Vagina (tissue), 2 donors: ENCODE results near the gene ZBTB7C. TPM values are rescaled to one million over a fixed set of nuclear protein-coding genes. Genes with fewer than 3 reads are reported as not detected.

ENCODE experiments used
- DNase-seq, 2 donors: peaks; one replicate each; pipeline ENCODE4 v3.0.0-alpha.2; 2017; ENCODE audit errors: extremely low spot score in 2 of 2
- H3K27ac ChIP-seq: fragments of 200-600 bp; sonication (generic); one replicate; pipeline ENCODE4 v1.5.1; 2019
- H3K27me3 ChIP-seq: fragments of 200-600 bp; sonication (generic); one replicate; pipeline ENCODE4 v1.5.1; 2019
- H3K36me3 ChIP-seq, 2 donors: fragments of 200-600 bp; sonication (generic); one replicate each; pipeline ENCODE4 v1.5.1; 2017 to 2019
- H3K4me1 ChIP-seq: fragments of 200-600 bp; sonication (generic); one replicate; pipeline ENCODE4 v1.5.1; 2019
- H3K4me3 ChIP-seq, 2 donors: fragments of 200-600 bp; sonication (generic); 1 replicate in 1 of 2; 2 replicates in 1 of 2; pipeline ENCODE4 v1.5.1; 2016 to 2019
- H3K9me3 ChIP-seq: fragments of 200-600 bp; sonication (generic); one replicate; pipeline ENCODE4 v1.5.1; 2019
- POLR2A ChIP-seq, 2 donors: fragments of 450-650 bp; IDR thresholded peaks; one replicate each; pipeline ENCODE4 v1.6.1; 2017; ENCODE audit warnings: antibody characterized with exemption in 2 of 2, mild to moderate bottlenecking in 2 of 2, moderate library complexity in 2 of 2
- POLR2AphosphoS5 ChIP-seq, 2 donors: sonication (generic); formaldehyde crosslinking; IDR thresholded peaks; one replicate each; pipeline ENCODE4 v1.9.0; 2017; ENCODE audit warnings: antibody characterized with exemption in 2 of 2, mild to moderate bottlenecking in 2 of 2, low read depth in 1 of 2; ENCODE audit not compliant: insufficient read depth in 1 of 2
- intact Hi-C: fragments of 100-400 bp; cut with DNase I; formaldehyde crosslinking; loops from one replicate; pipeline ENCODE4 v1.15.1; 2023
- total RNA-seq: library from RNA; depleted of rRNA; stranded (reverse); fragments of >200 nt; gene quantifications from one replicate; pipeline ENCODE4 v1.2.3, GENCODE V29; 2016
- TF ChIP-seq, protein P1 (sequence below), 3 experiments: fragments of 450-650 bp in 2 of 3; fragments of 200-600 bp in 1 of 3; sonication (generic) in 1 of 3; IDR thresholded peaks; one replicate each; pipeline ENCODE4 v1.5.1; 2017 to 2019; ENCODE audit warnings: antibody characterized with exemption in 3 of 3, mild to moderate bottlenecking in 2 of 3, moderate library complexity in 2 of 3

The ZBTB7C gene
- total RNA-seq, 1 donor from 2014 or later = 40.5 TPM

DNA sequence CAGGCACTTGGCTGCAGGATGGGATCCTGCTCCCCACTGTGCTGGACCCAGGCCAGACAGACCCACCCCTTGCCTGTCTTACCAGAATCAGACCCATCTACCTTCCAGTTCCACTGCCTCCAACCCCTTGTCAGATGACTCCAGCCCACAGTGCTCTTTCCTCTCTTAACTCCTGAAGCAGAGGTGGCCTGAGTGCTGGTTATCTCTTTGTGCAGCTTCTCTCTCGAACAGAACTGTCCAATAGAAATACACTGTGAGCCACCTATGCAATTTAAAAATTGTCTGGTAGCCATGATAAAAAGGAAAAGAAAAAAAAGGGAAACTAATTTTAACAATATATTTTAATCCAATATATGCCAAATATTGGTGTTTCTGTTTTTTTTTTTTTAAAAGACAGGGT, 318.5 kb downstream of the ZBTB7C start:
- H3K4me1 ChIP-seq = no peaks in the 10 kb centered on the region
- no peaks in the 10 kb centered on the region for H3K27me3 ChIP-seq
- intact Hi-C loops = no loop called here
- no peak for DNase-seq
- TF ChIP-seq, protein P1, sequence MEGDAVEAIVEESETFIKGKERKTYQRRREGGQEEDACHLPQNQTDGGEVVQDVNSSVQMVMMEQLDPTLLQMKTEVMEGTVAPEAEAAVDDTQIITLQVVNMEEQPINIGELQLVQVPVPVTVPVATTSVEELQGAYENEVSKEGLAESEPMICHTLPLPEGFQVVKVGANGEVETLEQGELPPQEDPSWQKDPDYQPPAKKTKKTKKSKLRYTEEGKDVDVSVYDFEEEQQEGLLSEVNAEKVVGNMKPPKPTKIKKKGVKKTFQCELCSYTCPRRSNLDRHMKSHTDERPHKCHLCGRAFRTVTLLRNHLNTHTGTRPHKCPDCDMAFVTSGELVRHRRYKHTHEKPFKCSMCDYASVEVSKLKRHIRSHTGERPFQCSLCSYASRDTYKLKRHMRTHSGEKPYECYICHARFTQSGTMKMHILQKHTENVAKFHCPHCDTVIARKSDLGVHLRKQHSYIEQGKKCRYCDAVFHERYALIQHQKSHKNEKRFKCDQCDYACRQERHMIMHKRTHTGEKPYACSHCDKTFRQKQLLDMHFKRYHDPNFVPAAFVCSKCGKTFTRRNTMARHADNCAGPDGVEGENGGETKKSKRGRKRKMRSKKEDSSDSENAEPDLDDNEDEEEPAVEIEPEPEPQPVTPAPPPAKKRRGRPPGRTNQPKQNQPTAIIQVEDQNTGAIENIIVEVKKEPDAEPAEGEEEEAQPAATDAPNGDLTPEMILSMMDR (IDR thresholded peaks at IDR 0.05) = no peak
- TF ChIP-seq POLR2A (IDR thresholded peaks at IDR 0.05) = no peak
- no peak for TF ChIP-seq POLR2AphosphoS5 (IDR thresholded peaks at IDR 0.05; ENCODE audit: insufficient read depth in 1 of 2, low read depth in 1 of 2)
- H3K9me3 ChIP-seq = no peaks in the 10 kb centered on the region
- H3K4me3 ChIP-seq = no peak overlapping the region
- H3K27ac ChIP-seq = no peak overlapping the region
- no peaks in the 10 kb centered on the region for H3K36me3 ChIP-seq

DNA sequence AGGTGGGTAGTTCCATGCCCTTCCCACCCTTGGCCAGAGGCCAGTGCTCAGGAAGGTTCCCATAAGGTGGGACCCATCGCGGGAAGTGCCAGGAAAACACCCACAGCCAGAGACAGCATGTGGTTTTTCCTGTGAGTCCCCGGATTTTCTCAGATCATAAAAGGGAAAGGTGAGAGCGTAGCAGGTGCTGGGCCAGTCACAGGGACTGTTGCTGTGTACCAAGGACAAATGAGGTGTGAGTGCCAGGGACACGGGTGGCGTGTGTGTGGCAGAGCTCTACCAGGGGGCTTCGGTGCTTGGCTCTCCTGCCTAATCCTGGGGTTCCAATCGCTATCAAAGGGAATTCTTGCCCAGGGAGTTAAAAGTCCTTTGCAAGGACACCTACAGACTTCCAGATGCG, 319.2 kb downstream of the ZBTB7C start:
- TF ChIP-seq POLR2A (IDR thresholded peaks at IDR 0.05) (no peak), POLR2AphosphoS5 (IDR thresholded peaks at IDR 0.05; ENCODE audit: insufficient read depth in 1 of 2, low read depth in 1 of 2) (no peak)
- TF ChIP-seq, protein P1 (IDR thresholded peaks at IDR 0.05) = no peak
- intact Hi-C loops = no loop called here
- Histone ChIP-seq H3K9me3 (no peaks in the 10 kb centered on the region), H3K4me1 (no peaks in the 10 kb centered on the region), H3K27ac (no peak overlapping the region), H3K4me3 (no peak overlapping the region), H3K36me3 (no peaks in the 10 kb centered on the region), H3K27me3 (no peaks in the 10 kb centered on the region)
- DNase-seq = no peak

DNA sequence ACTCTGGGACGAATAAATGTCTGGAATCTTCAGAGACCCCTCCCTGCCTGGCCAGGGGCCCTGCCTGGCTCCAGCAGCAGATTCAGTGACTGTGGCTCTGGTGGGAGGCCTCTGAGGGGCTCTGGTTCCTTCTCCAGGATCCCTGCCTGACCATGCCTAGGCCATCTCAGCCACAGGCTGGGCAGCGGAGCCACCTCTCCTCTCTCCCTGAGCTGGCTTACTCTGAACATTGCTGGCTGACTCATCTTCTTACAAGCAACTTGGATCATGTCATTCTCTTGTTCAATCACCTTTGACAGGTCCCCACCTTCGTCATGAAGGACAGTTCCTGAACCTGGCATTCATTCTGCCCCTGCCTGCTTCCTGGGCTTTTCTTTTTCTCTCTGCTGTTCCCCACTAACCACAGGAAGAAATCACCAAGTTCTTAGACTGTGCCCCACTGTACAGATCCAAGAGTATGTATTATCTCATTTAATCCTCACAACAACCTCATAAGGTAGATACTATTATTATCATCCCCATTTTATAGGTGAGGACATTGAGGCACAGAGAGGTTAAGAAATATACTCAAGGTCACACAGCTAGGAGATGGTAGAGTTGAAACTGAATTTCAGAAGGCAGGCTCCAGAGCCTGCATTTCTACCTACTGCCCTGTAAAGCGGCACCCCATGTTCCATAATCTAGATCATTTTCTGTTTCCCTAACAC, 323.2 kb downstream of the ZBTB7C start:
- intact Hi-C loops = no loop called here
- Histone ChIP-seq H3K9me3 (no peaks in the 10 kb centered on the region), H3K4me3 (no peak overlapping the region), H3K4me1 (no peaks in the 10 kb centered on the region), H3K27ac (peak overlapping the region; percentile 47), H3K27me3 (no peaks in the 10 kb centered on the region), H3K36me3 (no peaks in the 10 kb centered on the region)
- peak in 1 of 2 donors; percentile 37 for TF ChIP-seq POLR2AphosphoS5 (IDR thresholded peaks at IDR 0.05; ENCODE audit: insufficient read depth in 1 of 2, low read depth in 1 of 2)
- TF ChIP-seq, protein P1 (IDR thresholded peaks at IDR 0.05) = no peak
- no peak for DNase-seq

DNA sequence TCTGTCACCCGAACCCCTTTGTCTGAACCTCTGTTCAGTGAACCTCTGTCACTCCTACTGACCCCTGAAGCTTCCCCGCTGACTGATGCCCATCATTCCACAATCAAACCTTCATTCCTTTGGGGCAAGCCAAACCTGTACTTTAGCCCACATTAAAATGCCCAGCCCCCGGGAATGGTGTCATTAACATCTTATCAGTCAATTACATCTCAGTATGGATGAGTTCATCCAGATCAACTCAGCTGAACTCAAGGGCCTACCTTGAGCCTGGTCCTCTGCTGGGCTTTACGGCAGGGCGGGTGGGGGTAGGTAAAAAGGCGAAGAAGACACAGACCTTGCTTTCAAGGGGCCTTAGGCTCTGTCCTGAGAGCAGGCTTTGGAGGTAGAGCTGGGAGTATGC, 324.3 kb downstream of the ZBTB7C start:
- no peak overlapping the region for H3K27ac ChIP-seq
- H3K36me3 ChIP-seq = no peaks in the 10 kb centered on the region
- no peaks in the 10 kb centered on the region for H3K27me3 ChIP-seq
- no peak overlapping the region for H3K4me3 ChIP-seq
- TF ChIP-seq POLR2AphosphoS5 (IDR thresholded peaks at IDR 0.05; ENCODE audit: insufficient read depth in 1 of 2, low read depth in 1 of 2) = no peak
- no peak for TF ChIP-seq POLR2A (IDR thresholded peaks at IDR 0.05)
- TF ChIP-seq, protein P1 (IDR thresholded peaks at IDR 0.05) = no peak
- no peaks in the 10 kb centered on the region for H3K4me1 ChIP-seq
- intact Hi-C loops = no loop called here
- H3K9me3 ChIP-seq = no peaks in the 10 kb centered on the region
- DNase-seq = no peak

DNA sequence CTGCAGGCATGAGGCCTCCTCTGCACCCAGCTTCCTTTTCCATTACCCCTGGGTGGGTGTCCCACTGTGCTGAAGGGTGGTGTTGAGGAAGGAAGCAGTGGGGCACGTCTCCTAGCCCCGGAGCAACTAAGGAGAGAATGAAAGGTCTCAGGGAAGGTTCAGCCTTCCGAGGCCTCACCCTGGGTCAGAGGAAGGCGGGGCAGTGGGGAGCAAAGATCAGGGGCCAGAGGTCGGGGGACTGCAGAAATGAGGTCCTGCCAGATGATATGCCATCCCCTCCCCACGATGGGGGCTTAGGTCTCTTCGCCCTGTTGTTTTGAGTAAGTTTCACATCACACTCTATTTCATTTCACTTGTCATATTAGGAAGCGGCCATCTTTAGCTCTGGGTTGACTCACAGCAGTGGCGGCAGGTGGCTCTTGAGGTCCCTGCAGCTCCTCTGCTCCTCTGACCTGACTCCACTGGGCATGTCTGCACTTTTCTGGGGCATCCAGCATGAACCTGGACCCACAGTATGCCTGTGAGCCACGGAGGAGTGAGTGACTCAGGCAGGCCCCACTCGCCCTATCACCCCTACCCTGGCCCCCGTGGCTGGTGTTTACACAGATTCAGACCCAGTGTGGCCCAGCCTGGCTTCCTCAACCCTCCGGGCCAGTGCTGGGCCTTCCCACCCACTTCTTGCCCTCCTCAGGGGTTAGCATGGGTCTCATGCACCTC, 325.0 kb downstream of the ZBTB7C start:
- no peaks in the 10 kb centered on the region for H3K36me3 ChIP-seq
- intact Hi-C loops = no loop called here
- H3K4me1 ChIP-seq = no peaks in the 10 kb centered on the region
- H3K27ac ChIP-seq = no peak overlapping the region
- H3K4me3 ChIP-seq = no peak overlapping the region
- H3K27me3 ChIP-seq = no peaks in the 10 kb centered on the region
- no peak for TF ChIP-seq POLR2AphosphoS5 (IDR thresholded peaks at IDR 0.05; ENCODE audit: insufficient read depth in 1 of 2, low read depth in 1 of 2)
- no peak for TF ChIP-seq POLR2A (IDR thresholded peaks at IDR 0.05)
- TF ChIP-seq, protein P1 (IDR thresholded peaks at IDR 0.05) = no peak
- H3K9me3 ChIP-seq = no peaks in the 10 kb centered on the region
- no peak for DNase-seq
